ENCODE results near the gene NFKBIL1.

GRCh38 chr6:31531162-31531561 is 16.2 kb upstream of the NFKBIL1 start:
- TF ChIP-seq CTCF (IDR thresholded peaks at IDR 0.05): no peak
- TF ChIP-seq FOXM1 (IDR thresholded peaks at IDR 0.05; ENCODE audit: low read depth): no peak
- TF ChIP-seq MXI1 (IDR thresholded peaks at IDR 0.05; ENCODE audit: low read depth, low read length): no peak
- TF ChIP-seq FOXJ3 (CRISPR knock-in tag; IDR thresholded peaks at IDR 0.05): no peak
- no peak for TF ChIP-seq MAX (IDR thresholded peaks at IDR 0.05; ENCODE audit: low read depth)
